ENCODE results near the gene ACAP3.

- TF ChIP-seq, protein P1, sequence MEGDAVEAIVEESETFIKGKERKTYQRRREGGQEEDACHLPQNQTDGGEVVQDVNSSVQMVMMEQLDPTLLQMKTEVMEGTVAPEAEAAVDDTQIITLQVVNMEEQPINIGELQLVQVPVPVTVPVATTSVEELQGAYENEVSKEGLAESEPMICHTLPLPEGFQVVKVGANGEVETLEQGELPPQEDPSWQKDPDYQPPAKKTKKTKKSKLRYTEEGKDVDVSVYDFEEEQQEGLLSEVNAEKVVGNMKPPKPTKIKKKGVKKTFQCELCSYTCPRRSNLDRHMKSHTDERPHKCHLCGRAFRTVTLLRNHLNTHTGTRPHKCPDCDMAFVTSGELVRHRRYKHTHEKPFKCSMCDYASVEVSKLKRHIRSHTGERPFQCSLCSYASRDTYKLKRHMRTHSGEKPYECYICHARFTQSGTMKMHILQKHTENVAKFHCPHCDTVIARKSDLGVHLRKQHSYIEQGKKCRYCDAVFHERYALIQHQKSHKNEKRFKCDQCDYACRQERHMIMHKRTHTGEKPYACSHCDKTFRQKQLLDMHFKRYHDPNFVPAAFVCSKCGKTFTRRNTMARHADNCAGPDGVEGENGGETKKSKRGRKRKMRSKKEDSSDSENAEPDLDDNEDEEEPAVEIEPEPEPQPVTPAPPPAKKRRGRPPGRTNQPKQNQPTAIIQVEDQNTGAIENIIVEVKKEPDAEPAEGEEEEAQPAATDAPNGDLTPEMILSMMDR (IDR thresholded peaks at IDR 0.05), result no peak
- TF ChIP-seq POLR2A (IDR thresholded peaks at IDR 0.05), result no peak
These were observed 24.5 kb upstream of the ACAP3 start for GRCh38 chr1:1332031-1332755.

All from Peyer's patch (tissue), 4 donors.